GM21786 (cell line): ENCODE data around the gene CYP19A1.
A peak's percentile ranks its signal among the peaks of the same experiment; 100 is the strongest.

ENCODE experiments used
- ATAC-seq: cut with Tn5 transposase; IDR thresholded peaks from one replicate; pipeline ENCODE4 v1.9.1; 2021; ENCODE audit not compliant: unreplicated experiment

The CYP19A1 gene

GRCh38 chr15:51338496-51338895 lies at the start of gene CYP19A1:
CYP19A1 (minus strand) TSS chr15:51338596; CDS start chr15:51242912, 95,684 bp downstream.
- ATAC-seq = no peak

GRCh38 chr15:51387699-51388041 lies 49.3 kb upstream of the CYP19A1 start:
- no peak for ATAC-seq

DNA sequence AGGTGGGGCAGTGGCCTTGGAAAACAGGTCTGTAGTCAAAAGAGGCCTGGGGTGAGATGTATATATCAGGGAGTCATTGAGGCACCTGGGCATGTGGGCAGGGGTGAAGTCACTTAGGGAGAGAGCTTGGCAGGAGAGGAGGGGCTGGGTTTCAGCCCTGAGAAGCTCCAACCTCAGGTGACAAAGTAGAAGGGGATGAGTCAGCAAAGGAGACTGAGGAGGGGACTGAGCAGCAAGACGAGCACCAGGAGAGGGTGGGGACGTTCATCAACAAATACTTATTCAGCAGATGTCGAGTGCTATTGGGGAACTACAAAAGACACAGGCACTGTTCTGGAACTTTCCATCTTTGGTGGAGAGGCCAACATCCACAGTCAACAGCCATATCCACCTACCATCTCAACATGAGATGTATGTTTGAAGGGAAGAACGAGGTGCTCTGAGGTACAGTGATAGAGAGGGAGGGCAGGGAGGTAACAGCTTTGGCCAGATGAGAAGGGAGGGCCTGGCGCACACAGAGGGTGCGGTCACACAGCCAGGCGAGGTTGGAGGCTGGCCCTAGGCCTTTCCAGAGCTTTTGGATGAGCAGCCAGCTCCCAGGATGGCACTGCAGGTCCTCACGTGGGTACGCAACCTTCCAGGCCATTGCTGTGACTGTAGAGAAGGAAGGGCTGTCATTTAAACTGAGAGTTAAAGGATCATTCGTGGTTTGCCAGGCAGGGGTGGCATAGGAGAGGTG lies 48.7 kb upstream of the CYP19A1 start:
- ATAC-seq = no peak

DNA sequence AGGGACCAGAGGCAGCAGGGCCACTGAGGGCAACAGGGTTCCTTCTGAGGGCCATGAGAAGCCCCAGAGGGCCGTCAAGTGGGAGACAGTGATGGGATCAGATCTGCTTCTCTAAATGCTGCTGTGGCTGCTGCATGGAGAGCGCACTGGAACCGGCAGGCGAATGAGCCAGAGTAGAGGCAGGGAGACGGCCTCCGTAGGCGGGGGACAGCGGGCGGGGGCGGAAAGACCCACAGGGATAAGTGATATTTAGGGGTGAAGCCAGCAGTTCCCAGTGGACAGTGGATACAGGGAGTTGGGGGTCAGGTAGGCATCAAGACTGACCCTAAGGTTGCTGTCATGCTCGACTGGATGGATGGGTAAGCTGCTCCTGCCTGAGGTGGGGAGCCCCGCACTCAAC lies 48.1 kb upstream of the CYP19A1 start:
- no peak for ATAC-seq

DNA sequence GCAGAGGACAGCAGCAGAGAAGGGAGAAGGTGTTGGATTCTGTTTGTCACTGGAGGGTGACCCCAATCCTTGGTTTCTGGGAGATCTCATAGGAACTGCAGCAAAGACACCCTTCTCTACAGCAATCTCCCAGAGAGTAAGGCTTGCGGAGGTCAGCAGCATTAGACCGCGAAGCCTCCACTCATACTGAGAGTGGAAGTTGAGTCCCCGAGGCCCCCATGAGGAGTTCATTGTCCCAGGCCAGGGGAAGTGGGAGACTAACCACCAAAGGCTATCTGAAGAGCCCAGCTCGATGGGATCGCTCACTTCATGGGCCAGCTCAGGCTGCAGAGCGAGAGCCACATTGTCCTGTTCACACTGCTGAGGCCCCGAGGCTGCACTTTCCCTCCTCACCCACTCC lies 47.6 kb upstream of the CYP19A1 start:
- no peak for ATAC-seq

GRCh38 chr15:51382787-51383186 lies 44.4 kb upstream of the CYP19A1 start:
- ATAC-seq = no peak

- ATAC-seq = peak; percentile 81
Measured at GRCh38 chr15:51380999-51381806, 42.8 kb upstream of the CYP19A1 start.

DNA sequence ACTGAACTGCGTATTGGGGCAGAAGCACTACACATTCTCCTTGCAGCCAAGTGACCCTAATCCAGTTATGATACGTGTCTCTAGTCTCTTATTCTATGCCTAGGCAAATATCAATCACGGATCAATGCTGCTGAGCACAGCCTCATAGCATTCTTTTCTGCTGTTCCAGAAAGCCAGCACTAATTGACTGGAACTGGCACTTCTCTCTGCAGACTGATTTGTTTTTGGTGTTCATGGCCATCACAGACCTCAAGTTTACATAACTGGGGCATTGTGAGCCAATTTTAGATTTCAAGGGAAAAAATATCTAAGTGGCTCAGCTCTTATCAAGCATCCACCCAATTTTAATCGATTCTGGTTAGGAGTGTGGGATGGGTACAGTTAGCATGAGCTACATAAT lies 41.0 kb upstream of the CYP19A1 start:
- ATAC-seq = no peak

DNA sequence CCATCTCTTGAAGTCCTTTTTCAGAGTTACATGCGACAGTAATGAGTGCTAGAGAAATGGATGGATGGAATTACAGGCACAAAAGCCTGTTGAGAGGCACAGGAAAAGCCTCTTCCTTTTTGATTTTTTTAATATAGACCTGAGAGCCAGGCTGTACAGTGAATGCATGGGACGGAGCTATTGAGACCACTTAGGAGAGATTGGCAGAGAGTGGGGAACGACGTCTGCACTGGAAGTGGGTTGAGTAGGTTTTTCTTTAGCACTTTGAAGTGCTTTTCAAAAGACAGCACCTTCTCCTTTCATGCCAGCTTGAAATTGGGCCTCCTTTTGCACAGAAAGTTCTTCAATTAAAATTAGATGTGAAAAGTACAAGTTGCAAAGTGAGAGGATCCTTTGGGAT lies 40.0 kb upstream of the CYP19A1 start:
- no peak for ATAC-seq

- ATAC-seq = no peak
Measured at GRCh38 chr15:51377038-51377786, 38.8 kb upstream of the CYP19A1 start.

DNA sequence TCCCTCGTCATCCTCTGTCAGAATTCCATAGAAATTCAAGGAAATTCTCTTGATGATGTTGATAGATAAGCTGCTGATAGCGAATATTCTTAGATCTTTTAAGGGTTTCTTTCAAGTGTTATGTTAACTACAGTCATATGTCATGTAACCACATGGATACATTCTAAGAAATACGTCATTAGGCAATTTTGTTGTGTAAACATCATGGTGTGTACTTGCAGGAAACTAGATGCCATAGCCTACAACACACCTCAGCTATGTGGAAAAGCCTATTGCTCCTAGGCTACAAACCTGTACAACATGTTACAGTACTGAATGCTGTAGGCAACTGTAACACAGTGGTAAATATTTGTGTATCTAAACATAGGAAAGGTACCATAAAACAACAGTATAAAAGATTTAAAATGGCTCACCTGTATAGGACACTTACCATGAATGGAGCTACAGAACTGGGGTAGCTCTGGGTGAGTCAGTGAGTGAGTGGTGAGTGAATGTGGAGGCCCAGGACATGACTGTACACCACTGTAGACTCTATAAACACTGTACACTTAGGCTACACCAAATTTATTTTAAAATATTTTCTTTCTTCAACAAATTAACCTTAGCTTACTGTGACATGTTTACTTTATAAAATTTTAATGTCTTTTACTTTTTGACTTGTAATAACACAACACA lies 37.7 kb upstream of the CYP19A1 start:
- no peak for ATAC-seq

DNA sequence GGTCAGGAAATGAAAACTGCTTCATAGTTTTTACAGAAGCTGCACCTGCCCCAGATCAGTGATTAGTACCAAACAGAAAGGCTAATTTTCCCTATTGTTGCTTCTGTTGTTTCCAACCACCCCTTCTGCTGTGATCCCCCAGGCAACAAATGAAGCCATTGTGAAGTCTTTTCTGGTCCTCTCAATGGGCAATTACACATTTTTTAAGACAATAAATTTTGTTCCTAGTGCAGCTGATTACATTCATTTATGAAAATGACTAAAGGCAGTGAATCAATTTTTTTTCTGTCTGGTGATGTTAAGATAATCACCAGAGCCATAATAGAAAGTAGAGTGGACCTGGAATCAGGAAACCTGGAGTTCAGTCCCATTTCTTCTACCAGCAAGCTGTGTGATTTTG lies 35.7 kb upstream of the CYP19A1 start:
- no peak for ATAC-seq

DNA sequence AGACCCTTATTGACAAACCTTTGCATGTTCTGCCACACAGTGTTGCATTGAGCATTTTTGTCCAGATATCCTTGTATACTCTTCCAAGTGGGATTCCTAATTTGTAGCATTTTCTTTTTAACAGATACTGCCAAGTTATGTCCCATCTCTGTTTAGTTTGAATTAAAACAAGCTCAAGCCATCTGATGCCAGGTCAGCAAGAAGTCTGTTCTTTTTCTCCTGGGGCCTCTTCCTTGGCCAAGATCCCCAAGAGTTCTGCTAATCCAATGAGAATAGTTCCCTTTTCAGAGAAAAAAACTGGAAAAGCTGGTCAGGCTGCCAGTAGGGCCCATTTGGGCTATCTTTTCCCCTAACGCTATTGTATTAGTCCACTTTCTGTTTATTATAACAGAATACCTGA lies 32.9 kb upstream of the CYP19A1 start:
- ATAC-seq = no peak

DNA sequence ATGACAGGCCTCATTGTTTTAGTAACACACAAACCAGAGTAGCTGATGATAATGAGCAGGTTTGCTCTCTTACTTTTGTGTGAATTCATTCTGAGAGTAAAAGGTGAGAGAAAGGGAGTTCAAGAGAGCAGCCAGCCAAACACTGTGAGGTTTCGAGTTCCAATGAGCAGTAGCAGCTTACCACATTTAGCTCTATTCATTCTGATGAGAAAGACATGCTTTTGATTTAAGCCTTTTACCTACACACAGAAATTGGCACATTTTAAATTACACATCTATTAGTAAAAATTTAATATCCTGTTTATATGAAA lies 31.0 kb upstream of the CYP19A1 start:
- ATAC-seq = no peak

GRCh38 chr15:51368751-51369450 lies 30.5 kb upstream of the CYP19A1 start:
- no peak for ATAC-seq

- ATAC-seq = no peak
Measured at GRCh38 chr15:51368307-51368706, 29.9 kb upstream of the CYP19A1 start.

GRCh38 chr15:51367322-51367976 lies 29.1 kb upstream of the CYP19A1 start:
- ATAC-seq = no peak

- no peak for ATAC-seq
Measured at GRCh38 chr15:51366920-51367319, 28.5 kb upstream of the CYP19A1 start.

GRCh38 chr15:51366071-51366470 lies 27.7 kb upstream of the CYP19A1 start:
- no peak for ATAC-seq

- no peak for ATAC-seq
Measured at GRCh38 chr15:51365417-51365816, 27.0 kb upstream of the CYP19A1 start.
